Motor neuron (in vitro differentiated cells): Measurements from ENCODE around the gene PMVK. TPM values are rescaled to one million over a fixed set of nuclear protein-coding genes. Genes with fewer than 3 reads are reported as not detected.

Experiments used
- ATAC-seq, 8 experiments: fragments of 200-7000 bp; cut with Tn5 transposase; replicated peaks in 6 of 8; 2 replicates each; pipeline ENCODE4 v1.8.0; 2021; ENCODE audit warnings: mild to moderate bottlenecking in 8 of 8, moderate library complexity in 8 of 8
- H3K27ac ChIP-seq, 2 donors: fragments of 250-450 bp; sonication (Bioruptor Pico); 2 replicates each; pipeline ENCODE4 v1.9.0; 2021; ENCODE audit warnings: antibody characterized with exemption in 2 of 2, mild to moderate bottlenecking in 2 of 2, moderate library complexity in 1 of 2
- H3K4me1 ChIP-seq, 2 donors: fragments of 250-450 bp; sonication (Bioruptor Pico); replicated peaks in 1 of 2; 2 replicates each; pipeline ENCODE4 v1.6.1; 2021; ENCODE audit warnings: antibody characterized with exemption in 2 of 2, mild to moderate bottlenecking in 2 of 2, moderate library complexity in 1 of 2
- H3K4me3 ChIP-seq, 5 donors: fragments of 250-450 bp; sonication (Bioruptor Pico); 2 replicates each; pipeline ENCODE4 v1.9.0; 2021; ENCODE audit warnings: antibody characterized with exemption in 5 of 5, mild to moderate bottlenecking in 5 of 5, moderate library complexity in 4 of 5
- WGBS, 10 experiments: fragments of 450-650 bp; shearing (Covaris generic); methylation state at CpG; one replicate each; pipeline ENCODE4 v1.0.0; 2022; 5-methylcytosine and 5-hydroxymethylcytosine counted together
- in situ Hi-C, 9 experiments: fragments of 400-800 bp; cut with MboI; loops; one replicate each; pipeline ENCODE4 v1.15.0; 2021; ENCODE audit warnings: low sequenced_read_pairs in 9 of 9, low pct_unique_long_range_greater_than_20kb in 2 of 9; ENCODE audit not compliant: unreplicated experiment in 9 of 9
- total RNA-seq, 8 experiments: library from RNA; unstranded; fragments of 300-600 nt; gene quantifications; 2 replicates each; pipeline versions ENCODE4 v1.2.3 to v1.2.4, GENCODE V29; 2022

The PMVK gene
- total RNA-seq, 8 experiments from 2014 or later = 11.5 to 47.1 (median 24.6) TPM

DNA sequence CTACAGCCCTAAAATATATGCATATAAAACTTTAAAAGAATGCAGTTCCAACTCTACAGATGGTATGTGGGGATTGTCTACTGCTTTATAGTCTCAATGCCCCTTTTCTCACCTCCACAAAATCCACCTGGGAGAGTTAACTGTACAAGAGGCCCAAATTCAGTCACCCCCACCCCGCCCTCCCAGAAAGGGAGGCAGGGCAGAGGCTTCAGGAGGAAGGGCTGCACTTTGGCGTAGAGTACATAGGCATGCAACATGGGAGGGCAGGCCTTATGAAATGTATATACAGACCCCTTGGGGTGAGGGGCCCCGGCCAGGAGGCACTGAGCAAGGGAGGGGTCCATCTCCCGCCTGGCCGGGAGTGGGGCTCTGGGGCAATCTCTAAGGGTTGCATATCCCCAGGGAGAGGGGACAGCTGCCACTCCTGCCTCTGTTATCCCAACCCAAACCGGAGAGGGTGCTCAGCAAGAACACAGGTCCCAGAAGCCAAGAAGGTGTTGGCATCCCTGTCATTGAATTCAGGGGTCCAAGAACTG is 26.3 kb upstream of the PMVK start:
- ATAC-seq = no peak
- 50 to 100% (median 71%) methylated on average over 1 to 2 of the region's 6 CpGs; no CpG with 5 or more reads in 6 of the 10 experiments for WGBS, 10 experiments
- Histone ChIP-seq H3K27ac (no peak overlapping the region), H3K4me1 (peaks cover 8 to 19% of the 10 kb centered on the region in 2 donors), H3K4me3 (peak overlapping the region in 4 of 5 donors; percentile 92 to 98 (median 94))
- in situ Hi-C loops = loop anchor here in 2 of 9 experiments (25.0 kb wide), 1 partner anchor 99 kb away; the partner anchor contains the start of genes ADAM15 (in 2 of the 2) and EFNA4 (in 2 of the 2)

DNA sequence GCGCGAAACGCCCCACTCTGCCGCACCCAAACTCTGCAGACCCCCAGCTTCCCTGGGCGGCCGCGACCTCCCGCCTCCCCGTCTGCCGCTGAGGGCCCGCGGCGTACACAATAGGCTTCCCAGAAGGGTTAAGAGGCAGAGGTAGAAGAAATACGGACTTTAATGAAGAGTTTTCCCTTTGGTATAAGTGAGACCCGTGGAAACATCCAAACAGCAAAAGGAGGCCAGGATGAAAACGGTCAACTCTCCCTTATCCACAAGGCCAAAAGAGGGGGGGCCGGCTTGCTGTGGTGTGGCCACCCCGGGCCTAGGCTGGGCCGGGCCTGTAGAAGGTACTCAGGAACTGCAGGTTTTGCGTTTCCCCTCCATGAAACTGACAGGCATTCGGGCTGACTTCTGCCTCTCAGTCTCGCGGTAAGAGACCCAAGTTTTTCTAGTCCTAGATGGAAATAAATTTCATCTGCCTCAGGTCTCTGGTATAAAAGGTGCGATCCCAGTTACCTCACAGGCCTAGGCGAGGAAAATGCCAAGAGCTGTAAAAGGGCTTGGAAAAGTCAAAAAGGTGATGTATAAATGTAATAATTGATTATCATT is 25.7 kb upstream of the PMVK start:
- Histone ChIP-seq H3K27ac (peak overlapping the region; percentile 100), H3K4me1 (peaks cover 8 to 19% of the 10 kb centered on the region in 2 donors), H3K4me3 (peak overlapping the region; percentile 92 to 98 (median 93))
- peak in 7 of 8 experiments; percentile 0 to 2 (median 1) for ATAC-seq
- in situ Hi-C loops = loop anchor here in 2 of 9 experiments (25.0 kb wide), 1 partner anchor 100 kb away; the partner anchor contains the start of genes ADAM15 (in 2 of the 2) and EFNA4 (in 2 of the 2)
- WGBS, 10 experiments = 0 to 37% (median 12%) methylated on average over 1 to 16 of the region's 25 CpGs

DNA sequence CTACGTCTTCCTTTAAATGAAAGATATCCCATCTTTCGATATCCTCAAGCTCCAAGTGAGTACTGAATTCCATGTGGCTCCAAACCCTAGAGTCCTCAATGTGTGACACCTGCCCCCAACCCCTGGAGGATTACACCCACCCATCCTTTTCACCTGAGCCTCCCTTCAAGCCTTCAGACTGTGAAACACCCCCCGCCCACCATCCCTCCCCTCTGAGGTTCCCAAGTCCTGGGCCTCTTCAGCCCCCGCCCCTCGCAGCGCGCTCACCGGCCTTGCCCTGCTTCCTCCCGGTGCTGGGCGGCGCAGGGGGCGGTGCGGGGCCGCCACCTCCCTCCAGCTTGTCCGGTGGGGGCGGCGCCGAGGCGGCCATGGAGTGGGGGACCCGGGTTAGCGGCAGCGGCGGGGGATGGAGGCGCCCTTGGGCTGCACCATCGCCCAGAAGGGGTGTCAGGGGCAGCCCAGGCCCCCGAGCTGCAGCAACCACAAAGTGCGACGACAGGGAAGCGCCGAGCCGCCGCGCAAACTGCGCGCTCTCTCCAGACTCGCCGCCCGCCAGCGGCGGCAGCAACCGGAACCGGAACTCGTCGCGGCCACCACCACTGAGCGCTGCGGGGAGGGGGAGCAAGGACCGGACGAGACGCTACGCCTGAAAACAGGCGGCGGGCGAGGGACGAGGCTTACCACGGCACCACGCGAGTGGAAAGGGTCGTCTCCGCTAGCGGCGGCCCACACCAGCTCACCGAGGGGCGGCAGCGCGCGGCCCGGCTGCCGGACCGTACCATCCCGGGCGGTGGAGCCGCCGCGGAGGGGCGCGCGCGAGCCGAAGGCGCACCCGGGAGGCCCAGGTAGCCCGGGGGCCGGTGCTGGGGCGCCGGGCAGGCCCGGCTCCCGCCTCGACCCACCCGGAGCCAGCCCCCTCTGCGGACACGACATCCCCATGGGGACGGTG is 25.0 kb upstream of the PMVK start, which contains the start of gene PYGO2:
PYGO2 (minus strand) TSS at position 576 of the 949 bp plus-strand sequence; CDS start at position 370, 206 bp downstream.
- peak within 1 kb of the TSS; percentile 100 for H3K27ac ChIP-seq
- H3K4me1 ChIP-seq = peaks cover 13 to 22% of the 10 kb centered on the region in 2 donors
- in situ Hi-C loops = loop anchor here in 2 of 9 experiments (25.0 kb wide), 1 partner anchor 101 kb away; the partner anchor contains the start of genes ADAM15 (in 2 of the 2) and EFNA4 (in 2 of the 2)
- H3K4me3 ChIP-seq = peak within 1 kb of the TSS; percentile 92 to 98 (median 93)
- WGBS, 10 experiments = 0 to 20% (median 1%) methylated on average over 1 to 30 of the region's 93 CpGs; no CpG with 5 or more reads in 2 of the 10 experiments
- peak; percentile 52 to 89 (median 86) for ATAC-seq

DNA sequence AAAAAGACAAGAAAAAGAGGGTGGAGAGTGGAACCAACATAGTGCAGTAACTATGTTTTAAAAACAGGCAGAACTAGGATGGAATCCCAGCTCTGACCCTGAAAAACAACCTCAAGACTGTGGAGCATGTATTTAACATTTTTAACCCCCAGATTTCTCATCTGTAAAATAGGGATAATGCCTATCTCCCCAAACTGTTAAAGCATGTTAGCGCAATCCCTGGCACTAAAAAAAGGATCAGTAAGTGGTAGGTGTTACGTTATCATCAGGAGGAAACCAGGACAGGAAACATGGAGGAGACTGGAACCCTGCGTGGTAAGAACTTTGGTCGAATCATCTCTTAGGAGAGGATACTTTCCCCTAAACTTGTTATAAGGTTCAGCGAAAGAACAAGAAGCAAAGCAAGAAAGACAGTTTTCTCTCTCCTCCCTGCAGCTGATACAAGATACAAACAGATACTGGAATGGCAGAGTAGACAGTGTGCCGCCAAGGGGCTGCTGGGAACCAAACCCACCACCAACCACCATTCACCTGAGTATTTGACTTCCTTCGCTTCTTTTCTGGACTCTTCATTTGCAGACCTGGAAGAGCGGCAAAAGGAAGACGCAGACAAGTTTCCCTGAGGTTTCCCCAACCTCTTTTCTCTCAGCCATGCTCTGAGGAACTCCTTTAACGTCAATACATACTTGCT is 24.1 kb upstream of the PMVK start:
- Histone ChIP-seq H3K4me1 (peaks cover 16 to 22% of the 10 kb centered on the region in 2 donors), H3K27ac (no peak overlapping the region), H3K4me3 (peak overlapping the region; percentile 92 to 98 (median 93))
- ATAC-seq = no peak
- in situ Hi-C loops = loop anchor here in 2 of 9 experiments (25.0 kb wide), 1 partner anchor 102 kb away; the partner anchor contains the start of genes ADAM15 (in 2 of the 2) and EFNA4 (in 2 of the 2)
- 29 to 76% (median 55%) methylated on average over 2 to 10 of the region's 10 CpGs for WGBS, 10 experiments

DNA sequence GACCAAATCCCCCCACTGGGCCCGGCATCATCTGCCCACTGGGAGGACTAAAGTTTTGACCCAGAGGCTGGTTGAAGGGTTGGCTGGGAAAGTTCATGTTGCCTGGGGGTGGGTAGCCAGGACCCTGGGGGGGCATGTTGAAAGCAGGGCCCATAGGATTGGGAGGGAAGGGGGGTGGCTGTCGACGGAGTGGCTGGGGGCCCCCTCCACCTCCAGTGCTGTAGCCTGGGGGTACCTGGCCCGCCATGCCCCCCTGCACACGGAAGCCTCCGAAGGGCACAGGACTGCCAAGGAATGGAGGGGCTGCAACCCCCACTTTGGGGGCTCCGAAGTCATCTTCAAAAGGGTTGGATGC is 22.9 kb upstream of the PMVK start:
- no peak overlapping the region for H3K4me3 ChIP-seq
- in situ Hi-C loops = loop anchor here in 2 of 9 experiments (25.0 kb wide), 1 partner anchor 103 kb away; the partner anchor contains the start of genes ADAM15 (in 2 of the 2) and EFNA4 (in 2 of the 2)
- no peak for ATAC-seq
- peaks cover 26 to 34% of the 10 kb centered on the region in 2 donors for H3K4me1 ChIP-seq
- no peak overlapping the region for H3K27ac ChIP-seq
- 100% methylated on average over 1 of the region's 7 CpGs; no CpG with 5 or more reads in 8 of the 10 experiments for WGBS, 10 experiments

DNA sequence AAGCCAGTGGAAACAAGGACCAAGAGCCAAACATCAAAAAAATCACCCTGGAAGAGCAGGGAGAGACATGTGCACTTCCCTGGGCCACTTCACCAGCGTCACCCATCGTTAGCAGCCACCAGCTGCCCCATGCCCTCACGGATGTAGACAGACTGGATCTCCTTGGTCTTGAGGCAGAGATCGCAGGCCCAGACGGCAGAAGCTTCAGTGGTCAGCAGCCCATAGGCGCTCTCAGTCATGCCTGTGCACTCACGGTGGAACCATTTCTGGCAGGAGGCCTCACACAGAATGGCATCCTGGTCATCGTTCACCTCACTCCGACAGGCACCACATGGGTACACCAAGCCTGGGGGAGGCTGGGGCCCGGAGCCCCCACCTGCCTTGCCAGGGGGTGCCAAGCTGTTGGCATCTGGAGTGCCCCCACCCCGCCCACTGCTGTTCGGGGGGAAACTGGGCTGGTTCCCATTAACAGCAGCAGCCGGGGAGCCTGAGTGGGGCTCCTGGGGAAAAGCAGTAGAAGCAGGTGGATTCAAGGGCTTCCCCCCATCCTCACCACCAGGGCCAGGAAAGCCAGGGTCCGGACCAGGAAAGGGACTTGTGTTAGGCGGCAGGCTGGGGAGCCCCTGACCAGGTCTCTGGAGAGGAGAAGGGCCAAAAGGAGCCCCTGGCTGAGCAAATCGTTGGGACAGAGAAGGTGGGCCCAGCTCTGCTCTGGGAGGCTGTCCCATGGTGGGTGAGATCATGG is 22.3 kb upstream of the PMVK start:
- Histone ChIP-seq H3K27ac (no peak overlapping the region), H3K4me1 (peaks cover 32 to 39% of the 10 kb centered on the region in 2 donors)
- 86 to 100% (median 95%) methylated on average over 2 to 9 of the region's 16 CpGs; no CpG with 5 or more reads in 5 of the 10 experiments for WGBS, 10 experiments

DNA sequence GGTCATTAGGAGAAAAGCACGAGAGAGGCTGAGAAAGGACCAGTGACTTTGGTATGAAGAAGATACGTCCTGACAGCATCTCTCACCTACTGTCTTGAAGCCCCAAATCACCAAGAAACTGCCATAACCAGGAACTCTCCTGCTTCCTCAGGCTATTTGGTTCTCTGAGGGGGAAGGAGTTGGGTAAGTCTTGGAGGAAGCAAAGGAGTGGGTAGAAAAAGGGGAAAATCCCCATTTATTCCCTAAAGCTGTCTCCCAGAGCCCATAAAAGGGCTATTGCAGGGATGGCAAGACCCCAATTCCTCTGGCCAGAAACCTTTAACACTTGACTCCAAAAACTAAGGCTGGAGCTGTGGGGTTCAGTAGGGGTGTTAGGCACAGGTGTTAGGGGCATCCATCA is 21.5 kb upstream of the PMVK start:
- in situ Hi-C loops = loop anchor here in 2 of 9 experiments (25.0 kb wide), 1 partner anchor 104 kb away; the partner anchor contains the start of genes ADAM15 (in 2 of the 2) and EFNA4 (in 2 of the 2)
- no peak for ATAC-seq
- Histone ChIP-seq H3K27ac (no peak overlapping the region), H3K4me1 (peaks cover 37 to 38% of the 10 kb centered on the region in 2 donors), H3K4me3 (no peak overlapping the region)
- 50 to 92% (median 79%) methylated on average over 1 to 2 of the region's 2 CpGs; no CpG with 5 or more reads in 2 of the 10 experiments for WGBS, 10 experiments

More for the DNA sequence above, 22.3 kb upstream of the PMVK start:
- in situ Hi-C loops = loop anchor here in 2 of 9 experiments (25.0 kb wide), 1 partner anchor 103 kb away; the partner anchor contains the start of genes ADAM15 (in 2 of the 2) and EFNA4 (in 2 of the 2)
- H3K4me3 ChIP-seq = no peak overlapping the region
- no peak for ATAC-seq

DNA sequence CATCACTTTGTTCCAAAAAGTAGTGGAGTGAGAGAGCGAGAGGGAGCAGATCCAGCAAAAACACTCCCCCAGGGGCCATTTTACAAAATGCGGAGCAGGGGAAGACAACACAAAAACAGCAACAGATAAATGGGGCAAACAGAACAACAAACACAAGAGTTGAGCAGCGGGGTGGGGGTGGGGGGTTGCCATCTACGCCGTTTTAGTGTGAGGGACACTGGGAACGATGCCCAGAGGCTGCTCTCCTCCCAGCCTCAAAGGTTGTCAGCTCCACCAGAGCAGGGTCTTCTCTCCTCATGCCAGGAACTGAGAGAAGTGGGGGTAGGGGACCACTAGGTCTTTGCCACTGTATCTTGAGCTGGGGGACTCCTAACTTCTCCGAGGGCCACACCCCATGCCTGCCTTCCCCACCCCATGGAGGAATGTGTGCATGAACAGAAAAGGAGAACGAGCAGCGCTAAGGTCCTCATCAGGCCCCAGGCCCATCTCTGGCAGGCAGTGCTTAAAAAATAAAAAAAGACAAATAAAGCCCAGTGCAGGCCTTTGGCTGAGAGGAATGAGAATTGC is 20.7 kb upstream of the PMVK start:
- in situ Hi-C loops = loop anchor here in 2 of 9 experiments (25.0 kb wide), 1 partner anchor 105 kb away; the partner anchor contains the start of genes ADAM15 (in 2 of the 2) and EFNA4 (in 2 of the 2)
- 0 to 56% (median 42%) methylated on average over 1 to 8 of the region's 9 CpGs; no CpG with 5 or more reads in 4 of the 10 experiments for WGBS, 10 experiments
- H3K4me3 ChIP-seq = no peak overlapping the region
- no peak for ATAC-seq
- peaks cover 32 to 36% of the 10 kb centered on the region in 2 donors for H3K4me1 ChIP-seq
- H3K27ac ChIP-seq = no peak overlapping the region

DNA sequence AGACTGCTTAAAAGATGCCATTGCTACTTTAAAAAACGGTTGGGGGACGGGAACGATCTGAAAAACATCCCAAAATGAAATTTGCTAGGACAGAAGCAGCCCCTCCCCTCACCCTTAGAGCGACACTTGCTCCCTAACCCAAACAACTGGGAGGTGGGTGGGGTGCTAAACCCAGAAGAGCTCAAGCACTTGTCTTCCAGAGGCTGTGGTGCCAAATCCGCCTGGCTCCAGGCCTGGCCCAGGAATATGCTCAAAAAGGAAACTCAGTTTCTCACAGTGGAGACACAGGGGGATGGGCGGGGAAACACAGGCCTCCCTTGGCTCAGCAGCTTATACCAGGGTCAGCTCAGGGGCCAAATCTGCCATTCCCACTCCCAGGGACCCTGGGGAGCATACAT is 20.0 kb upstream of the PMVK start:
- no peak overlapping the region for H3K27ac ChIP-seq
- 0 to 33% (median 13%) methylated on average over 1 to 6 of the region's 6 CpGs; no CpG with 5 or more reads in 4 of the 10 experiments for WGBS, 10 experiments
- peak overlapping the region in 2 of 5 donors; percentile 38 to 42 for H3K4me3 ChIP-seq
- ATAC-seq = peak in 1 of 8 experiments; percentile 1
- peaks cover 32 to 36% of the 10 kb centered on the region in 2 donors for H3K4me1 ChIP-seq
- in situ Hi-C loops = loop anchor here in 2 of 9 experiments (25.0 kb wide), 1 partner anchor 106 kb away; the partner anchor contains the start of genes ADAM15 (in 2 of the 2) and EFNA4 (in 2 of the 2)

DNA sequence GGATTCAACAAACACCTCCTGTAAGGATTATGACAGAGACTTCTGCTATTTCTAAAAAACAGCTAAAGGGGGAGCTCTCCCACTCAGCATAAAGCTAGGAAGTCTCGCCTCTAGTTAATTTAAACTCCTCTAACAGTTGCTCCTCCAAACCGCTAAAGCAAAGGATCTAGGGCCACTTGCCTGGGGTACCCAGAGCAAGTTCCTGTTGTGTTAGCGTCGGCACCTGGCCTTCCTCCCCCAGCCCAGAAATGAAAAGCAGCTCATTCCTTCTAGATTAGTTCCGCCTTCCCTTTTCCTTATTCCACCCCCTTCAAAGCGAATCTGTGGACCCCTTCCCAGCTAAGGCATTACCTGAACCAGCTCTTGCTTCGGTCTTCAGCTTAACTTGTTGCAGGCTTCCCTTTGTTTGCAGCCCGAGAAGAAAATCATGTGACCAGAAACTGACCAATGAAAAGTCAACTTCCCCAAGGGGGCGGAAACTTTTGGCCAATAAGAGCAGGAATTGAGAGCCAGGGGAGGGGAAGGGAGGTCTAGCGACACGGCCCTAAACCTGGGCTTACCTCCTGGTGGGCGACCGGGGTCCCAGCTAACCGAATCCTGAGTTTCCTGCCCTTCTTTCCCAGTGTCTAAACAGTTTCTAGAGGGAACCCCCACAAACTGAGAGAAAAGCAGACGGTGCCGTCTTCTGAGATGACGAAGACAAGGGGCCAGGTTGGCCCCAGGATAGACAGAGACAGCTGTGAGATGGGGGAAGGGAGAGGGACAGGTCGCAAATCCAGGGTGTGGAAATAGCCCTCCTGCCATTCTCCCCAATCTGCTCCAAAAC is 19.4 kb upstream of the PMVK start, which contains the start of gene PBXIP1:
PBXIP1 (minus strand) TSS at position 382 of the 826 bp plus-strand sequence. CDS start 2,378 bp downstream, outside the sequence.
- ATAC-seq = peak; percentile 32 to 78 (median 64)
- Histone ChIP-seq H3K4me3 (peak within 1 kb of the TSS; percentile 24 to 42 (median 34)), H3K4me1 (peaks cover 32 to 36% of the 10 kb centered on the region in 2 donors), H3K27ac (peak within 1 kb of the TSS; percentile 39 to 43)
- WGBS, 10 experiments = 0 to 5% (median 0%) methylated on average over 1 to 15 of the region's 18 CpGs
- in situ Hi-C loops = loop anchor here in 2 of 9 experiments (25.0 kb wide), 1 partner anchor 106 kb away; the partner anchor contains the start of genes ADAM15 (in 2 of the 2) and EFNA4 (in 2 of the 2)
